HAP-1 (cell line): ENCODE measurements around the gene TXNDC11.

Experiments used
- DNase-seq, 2 experiments: peaks; one replicate each; pipeline ENCODE4 v3.0.0-alpha.2; 2016 to 2020; ENCODE audit warnings: low spot score in 2 of 2
- H3K27me3 ChIP-seq: fragments of 250-450 bp; sonication (Bioruptor Pico); 2 replicates; pipeline ENCODE4 v1.5.1; 2020; ENCODE audit warnings: low read depth, mild to moderate bottlenecking, moderate library complexity
- H3K36me3 ChIP-seq: fragments of 250-450 bp; sonication (Bioruptor Pico); replicated peaks from 2 replicates; pipeline ENCODE4 v1.5.1; 2020; ENCODE audit warnings: mild to moderate bottlenecking
- H3K4me1 ChIP-seq: fragments of 250-450 bp; sonication (Bioruptor Pico); 2 replicates; pipeline ENCODE4 v1.5.1; 2020; ENCODE audit warnings: mild to moderate bottlenecking
- H3K4me3 ChIP-seq: fragments of 250-450 bp; sonication (Bioruptor Pico); 2 replicates; pipeline ENCODE4 v1.5.1; 2020; ENCODE audit warnings: mild to moderate bottlenecking, moderate library complexity
- H3K9me3 ChIP-seq: fragments of 250-450 bp; sonication (Bioruptor Pico); 2 replicates; pipeline ENCODE4 v1.5.1; 2020; ENCODE audit warnings: mild to moderate bottlenecking, moderate library complexity
- in situ Hi-C: fragments of 300-500 bp; cut with MboI; formaldehyde crosslinking; loops from 3 replicates; pipeline ENCODE4 v1.14.3; 2020; ENCODE audit warnings: low sequenced_read_pairs, inconsistent platforms, mixed read lengths

Gene TXNDC11

DNA sequence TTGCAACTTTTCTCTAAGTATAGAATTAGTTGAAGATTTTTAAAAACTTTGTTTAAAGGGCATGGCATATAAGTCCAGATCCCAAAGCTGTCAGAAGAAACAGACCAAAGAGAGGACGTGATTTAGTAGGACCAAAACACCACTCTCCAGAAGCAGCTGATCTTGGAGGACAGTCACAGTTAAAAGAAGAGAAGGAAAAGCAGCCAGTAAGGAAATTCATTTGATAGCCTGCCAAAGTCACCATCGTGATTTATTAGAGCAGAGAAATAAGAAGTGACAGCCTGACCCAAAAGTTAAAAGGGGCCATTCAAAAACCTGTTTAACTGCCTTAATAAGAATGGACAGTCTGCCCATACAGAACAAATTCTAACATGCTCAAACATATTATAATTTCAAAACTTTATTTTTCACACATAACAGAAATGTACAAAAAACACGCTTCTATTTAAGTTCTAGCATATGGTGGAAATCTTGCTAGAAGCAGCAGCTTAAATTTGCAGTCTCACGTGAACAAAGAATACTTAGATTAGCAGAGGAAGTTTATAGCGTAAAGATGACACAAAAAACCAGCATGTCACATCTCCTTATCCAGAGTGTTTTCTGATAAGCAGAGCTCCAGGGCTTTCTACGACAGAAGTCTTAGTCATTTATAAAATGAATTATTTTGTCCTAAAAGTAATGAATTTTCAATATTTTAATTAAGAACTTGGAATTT, 37.2 kb downstream of the TXNDC11 start:
- Histone ChIP-seq H3K4me3 (no peak overlapping the region), H3K9me3 (no peaks in the 10 kb centered on the region), H3K4me1 (no peaks in the 10 kb centered on the region), H3K27me3 (no peaks in the 10 kb centered on the region), H3K36me3 (peaks cover 8% of the 10 kb centered on the region)
- DNase-seq: no peak
- in situ Hi-C loops: no loop called here

GRCh38 chr16:11700264-11701029, 42.2 kb downstream of the TXNDC11 start:
- Histone ChIP-seq H3K9me3 (no peaks in the 10 kb centered on the region), H3K4me3 (no peak overlapping the region), H3K27me3 (no peaks in the 10 kb centered on the region), H3K36me3 (peaks cover 30% of the 10 kb centered on the region), H3K4me1 (no peaks in the 10 kb centered on the region)
- no peak for DNase-seq
- in situ Hi-C loops: no loop called here

DNA sequence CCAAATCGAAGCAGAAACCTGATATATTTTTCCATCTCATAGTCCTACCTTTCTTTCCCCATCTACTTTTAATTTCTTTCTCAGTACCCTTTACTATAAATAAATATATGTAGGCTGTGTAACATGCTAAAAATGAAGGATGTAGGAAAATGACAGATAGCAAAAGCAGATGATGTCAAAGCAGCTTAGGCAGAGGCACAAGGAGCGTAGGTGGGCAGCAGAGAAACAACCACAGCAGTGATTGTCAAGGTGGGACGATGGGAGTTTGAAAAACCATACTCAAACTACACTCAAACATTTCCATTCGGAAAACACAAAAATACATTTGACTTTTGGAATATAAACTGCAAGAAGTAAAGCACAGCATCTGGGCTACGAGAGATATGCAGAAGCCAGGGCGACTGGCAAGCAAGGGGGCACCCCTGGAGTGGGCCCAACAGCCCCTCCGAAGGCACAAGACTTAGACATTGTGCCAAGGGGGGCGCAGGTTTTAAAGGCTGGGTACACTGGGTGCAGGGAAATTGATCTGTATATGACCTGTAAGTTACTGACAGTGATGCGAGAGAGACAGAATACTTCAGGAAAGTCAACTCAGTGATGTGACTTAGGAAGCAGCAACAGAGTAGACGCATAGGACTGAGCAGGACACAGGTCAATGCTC, 43.3 kb downstream of the TXNDC11 start:
- no peaks in the 10 kb centered on the region for H3K4me1 ChIP-seq
- no peaks in the 10 kb centered on the region for H3K9me3 ChIP-seq
- in situ Hi-C loops: no loop called here
- peaks cover 39% of the 10 kb centered on the region for H3K36me3 ChIP-seq
- no peak overlapping the region for H3K4me3 ChIP-seq
- no peaks in the 10 kb centered on the region for H3K27me3 ChIP-seq
- no peak for DNase-seq

DNA sequence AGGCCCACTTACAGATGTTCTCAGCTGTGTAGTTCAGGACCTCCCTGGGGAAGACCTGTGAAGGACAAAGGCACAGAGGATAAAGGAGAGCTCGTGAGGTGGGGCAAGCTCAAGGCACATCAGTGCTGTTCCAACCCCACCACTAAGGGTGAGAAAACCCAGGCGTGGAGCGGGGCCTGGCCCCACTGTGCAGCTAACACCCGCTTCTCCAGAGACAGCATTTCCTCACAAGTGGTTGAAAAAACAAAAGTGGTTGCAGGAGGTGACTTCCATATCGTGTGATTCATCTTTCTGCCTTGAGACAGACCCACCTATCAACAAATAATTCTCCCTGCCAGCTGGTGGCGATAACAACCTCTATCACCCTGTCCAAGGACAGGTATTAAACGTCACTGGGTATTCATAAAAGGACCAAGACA, 44.4 kb downstream of the TXNDC11 start:
- H3K9me3 ChIP-seq: no peaks in the 10 kb centered on the region
- peaks cover 36% of the 10 kb centered on the region for H3K36me3 ChIP-seq
- in situ Hi-C loops: no loop called here
- no peak for DNase-seq
- H3K27me3 ChIP-seq: no peaks in the 10 kb centered on the region
- H3K4me3 ChIP-seq: no peak overlapping the region
- no peaks in the 10 kb centered on the region for H3K4me1 ChIP-seq

GRCh38 chr16:11697319-11697718, 45.3 kb downstream of the TXNDC11 start:
- in situ Hi-C loops: no loop called here
- H3K4me3 ChIP-seq: no peak overlapping the region
- no peak for DNase-seq
- no peaks in the 10 kb centered on the region for H3K27me3 ChIP-seq
- H3K36me3 ChIP-seq: peaks cover 39% of the 10 kb centered on the region
- H3K9me3 ChIP-seq: no peaks in the 10 kb centered on the region
- H3K4me1 ChIP-seq: no peaks in the 10 kb centered on the region

DNA sequence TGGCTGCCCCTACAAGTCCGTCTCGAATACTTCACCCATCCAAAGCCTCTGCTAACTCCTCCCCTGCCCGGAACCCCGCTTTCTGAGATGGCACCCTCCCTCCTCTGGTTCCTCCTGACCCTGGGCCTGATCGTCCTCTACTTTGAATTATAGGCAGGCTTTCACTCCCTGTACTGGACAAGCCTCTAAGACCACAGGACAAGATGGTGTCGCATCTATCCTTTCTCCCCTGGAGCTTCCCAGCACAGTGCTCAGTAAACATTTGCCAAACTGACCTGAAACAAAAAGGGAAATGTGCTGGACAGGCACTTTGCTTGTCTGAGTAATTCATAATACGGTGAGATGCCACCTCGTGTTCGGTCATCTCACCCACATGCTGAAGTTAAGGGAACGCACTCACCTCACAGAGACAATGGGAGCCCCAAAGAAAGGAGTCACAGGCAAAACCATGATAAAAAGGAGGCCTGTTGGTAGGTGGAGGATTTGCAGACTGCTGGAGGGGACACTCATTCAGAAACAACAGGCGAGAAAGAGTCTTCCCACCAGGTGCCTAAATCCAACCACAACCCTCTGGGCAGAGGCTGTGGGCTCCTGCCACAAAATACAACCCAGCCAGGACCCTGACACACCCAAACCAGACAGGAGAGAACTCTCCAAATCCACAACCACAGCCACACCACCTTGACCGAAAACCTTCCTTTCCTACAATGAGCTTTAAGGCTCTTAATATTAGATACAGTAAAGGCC, 46.2 kb downstream of the TXNDC11 start:
- no peaks in the 10 kb centered on the region for H3K9me3 ChIP-seq
- H3K4me1 ChIP-seq: no peaks in the 10 kb centered on the region
- no peak for DNase-seq
- in situ Hi-C loops: no loop called here
- H3K36me3 ChIP-seq: peaks cover 43% of the 10 kb centered on the region
- H3K4me3 ChIP-seq: no peak overlapping the region
- H3K27me3 ChIP-seq: no peaks in the 10 kb centered on the region

GRCh38 chr16:11692651-11693050, 50.0 kb downstream of the TXNDC11 start:
- Histone ChIP-seq H3K4me1 (no peaks in the 10 kb centered on the region), H3K36me3 (peaks cover 47% of the 10 kb centered on the region), H3K9me3 (no peaks in the 10 kb centered on the region), H3K4me3 (no peak overlapping the region), H3K27me3 (no peaks in the 10 kb centered on the region)
- in situ Hi-C loops: no loop called here
- no peak for DNase-seq

DNA sequence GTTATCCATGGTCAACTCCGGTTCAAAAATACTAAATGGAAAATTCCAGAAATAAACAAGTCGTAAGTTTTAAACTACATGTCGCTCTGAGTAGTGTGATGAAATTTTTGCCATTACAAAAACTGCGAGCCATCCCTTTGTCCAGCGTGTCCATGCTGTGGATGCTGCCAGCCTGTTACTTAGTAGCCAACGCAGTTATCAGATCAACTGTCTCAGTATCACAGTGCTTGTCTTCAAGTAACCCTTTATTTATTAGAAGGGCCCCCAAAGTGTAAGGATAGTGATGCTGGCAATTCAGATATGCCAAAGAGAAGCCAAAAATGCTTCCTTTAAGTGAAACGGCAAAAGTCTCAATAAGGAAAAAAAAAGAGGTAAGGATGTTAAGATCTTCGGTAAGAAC, 50.5 kb downstream of the TXNDC11 start:
- no peaks in the 10 kb centered on the region for H3K27me3 ChIP-seq
- no peak overlapping the region for H3K4me3 ChIP-seq
- H3K4me1 ChIP-seq: no peaks in the 10 kb centered on the region
- peaks cover 48% of the 10 kb centered on the region for H3K36me3 ChIP-seq
- in situ Hi-C loops: no loop called here
- no peak for DNase-seq
- H3K9me3 ChIP-seq: no peaks in the 10 kb centered on the region

GRCh38 chr16:11691771-11692170, 50.9 kb downstream of the TXNDC11 start:
- in situ Hi-C loops: no loop called here
- DNase-seq: no peak
- Histone ChIP-seq H3K27me3 (no peaks in the 10 kb centered on the region), H3K4me1 (no peaks in the 10 kb centered on the region), H3K4me3 (no peak overlapping the region), H3K36me3 (peaks cover 49% of the 10 kb centered on the region), H3K9me3 (no peaks in the 10 kb centered on the region)

- Histone ChIP-seq H3K9me3 (no peaks in the 10 kb centered on the region), H3K4me1 (no peaks in the 10 kb centered on the region), H3K36me3 (peaks cover 51% of the 10 kb centered on the region), H3K4me3 (no peak overlapping the region), H3K27me3 (no peaks in the 10 kb centered on the region)
- DNase-seq: no peak
- in situ Hi-C loops: no loop called here
These were observed 51.4 kb downstream of the TXNDC11 start for GRCh38 chr16:11691235-11691634.

GRCh38 chr16:11689031-11689840, 53.4 kb downstream of the TXNDC11 start:
- DNase-seq: no peak

DNA sequence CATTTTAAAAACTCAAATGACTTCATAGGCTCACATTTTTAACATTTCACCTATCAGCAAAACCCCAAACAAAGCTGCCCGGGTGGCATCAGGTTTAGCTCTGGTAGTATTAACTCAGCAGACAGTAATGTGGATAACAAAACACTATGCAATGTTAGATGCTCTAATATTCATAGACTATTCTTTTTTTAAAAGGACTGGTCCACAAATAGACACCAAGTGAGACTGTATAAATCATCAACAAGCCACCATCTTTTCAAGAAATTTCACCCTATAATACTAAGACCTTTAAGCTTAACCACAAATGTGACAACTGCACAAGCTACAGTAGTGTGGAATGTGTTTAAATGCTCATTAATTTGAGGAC, 54.2 kb downstream of the TXNDC11 start:
- H3K4me1 ChIP-seq: no peaks in the 10 kb centered on the region
- H3K27me3 ChIP-seq: no peaks in the 10 kb centered on the region
- H3K4me3 ChIP-seq: no peak overlapping the region
- DNase-seq: no peak
- no peaks in the 10 kb centered on the region for H3K9me3 ChIP-seq
- in situ Hi-C loops: no loop called here
- H3K36me3 ChIP-seq: peaks cover 47% of the 10 kb centered on the region

More at GRCh38 chr16:11689031-11689840, 53.4 kb downstream of the TXNDC11 start:
- Histone ChIP-seq H3K9me3 (no peaks in the 10 kb centered on the region), H3K36me3 (peaks cover 43% of the 10 kb centered on the region), H3K4me3 (no peak overlapping the region), H3K4me1 (no peaks in the 10 kb centered on the region), H3K27me3 (no peaks in the 10 kb centered on the region)
- in situ Hi-C loops: no loop called here
